SK-N-SH treated with all-trans-retinoic acid at 6 μM for 48 hours (cell line): ENCODE measurements around the gene CLK4.

Source experiments
- ARNTL ChIP-seq: fragments of 450-650 bp; formaldehyde crosslinking; IDR thresholded peaks from 2 replicates; pipeline ENCODE4 v1.5.0; 2020; ENCODE audit warnings: low read depth, mild to moderate bottlenecking, moderate library complexity, borderline replicate concordance
- CSDC2 ChIP-seq: fragments of 250-450 bp; sonication (Bioruptor Pico); IDR thresholded peaks from 2 replicates; pipeline ENCODE4 v1.5.0; 2020; ENCODE audit warnings: mild to moderate bottlenecking, moderate library complexity
- GLIS3 ChIP-seq: fragments of 250-450 bp; sonication (Bioruptor Pico); IDR thresholded peaks from 2 replicates; pipeline ENCODE4 v1.5.0; 2020; ENCODE audit warnings: mild to moderate bottlenecking, moderate library complexity
- ISL1 ChIP-seq: fragments of 250-450 bp; sonication (Bioruptor Pico); IDR thresholded peaks from 2 replicates; pipeline ENCODE4 v2.1.2; 2022; ENCODE audit warnings: mild to moderate bottlenecking, moderate library complexity
- PATZ1 ChIP-seq: fragments of 250-450 bp; sonication (Bioruptor Pico); IDR thresholded peaks from 2 replicates; pipeline ENCODE4 v1.8.0; 2020; ENCODE audit warnings: mild to moderate bottlenecking, moderate library complexity, borderline replicate concordance
- POU6F1 ChIP-seq: fragments of 250-450 bp; sonication (Bioruptor Pico); IDR thresholded peaks from 2 replicates; pipeline ENCODE4 v1.8.0; 2021; ENCODE audit warnings: low read depth, mild to moderate bottlenecking, moderate library complexity, borderline replicate concordance
- RARB ChIP-seq: fragments of 250-450 bp; sonication (Bioruptor Pico); IDR thresholded peaks from 2 replicates; pipeline ENCODE4 v1.8.0; 2021; ENCODE audit warnings: mild to moderate bottlenecking, moderate library complexity
- ZC3H10 ChIP-seq: fragments of 250-450 bp; sonication (Bioruptor Pico); IDR thresholded peaks from 2 replicates; pipeline ENCODE4 v1.5.1; 2021; ENCODE audit warnings: mild to moderate bottlenecking, moderate library complexity
- ZFP3 ChIP-seq: fragments of 250-450 bp; sonication (Bioruptor Pico); IDR thresholded peaks from 2 replicates; pipeline ENCODE4 v1.5.0; 2020; ENCODE audit warnings: mild to moderate bottlenecking, moderate library complexity
- ZNF565 ChIP-seq: fragments of 450-650 bp; formaldehyde crosslinking; conservative IDR thresholded peaks from 2 replicates; pipeline ENCODE4 v1.5.0; 2020; ENCODE audit warnings: low read depth, mild to moderate bottlenecking, moderate library complexity
- ZNF70 ChIP-seq: fragments of 450-650 bp; formaldehyde crosslinking; IDR thresholded peaks from 2 replicates; pipeline ENCODE4 v1.5.0; 2020; ENCODE audit warnings: mild to moderate bottlenecking, moderate library complexity
- ZNF8 ChIP-seq: fragments of 450-650 bp; formaldehyde crosslinking; IDR thresholded peaks from 2 replicates; pipeline ENCODE4 v1.5.0; 2020; ENCODE audit warnings: mild to moderate bottlenecking, moderate library complexity

- TF ChIP-seq ARNTL (CRISPR knock-in tag), result no peak
- no peak for TF ChIP-seq ZFP3 (CRISPR knock-in tag)
- no peak for TF ChIP-seq PATZ1 (CRISPR knock-in tag)
- no peak for TF ChIP-seq GLIS3 (CRISPR knock-in tag)
- TF ChIP-seq POU6F1 (CRISPR knock-in tag), result no peak
- TF ChIP-seq RARB (CRISPR knock-in tag), result no peak
- TF ChIP-seq ZNF70, result no peak
- no peak for TF ChIP-seq ZNF8 (CRISPR knock-in tag)
- no peak for TF ChIP-seq ZNF565 (CRISPR knock-in tag)
- no peak for TF ChIP-seq ISL1 (CRISPR knock-in tag)
- TF ChIP-seq ZC3H10 (CRISPR knock-in tag), result no peak
- TF ChIP-seq CSDC2 (CRISPR knock-in tag), result no peak
These were observed 61.9 kb downstream of the CLK4 start for GRCh38 chr5:178564811-178565550.
